AG20443 (cell line): ENCODE results near the gene FBXL7.

Experiments used
- DNase-seq: peaks from one replicate; pipeline ENCODE4 v3.0.0; 2012; ENCODE audit warnings: low spot score, mixed read lengths

The FBXL7 gene

GRCh38 chr5:15502208-15502607, 2.2 kb downstream of the FBXL7 start:
- peak; percentile 35 for DNase-seq

GRCh38 chr5:15506146-15506545, 6.2 kb downstream of the FBXL7 start:
- DNase-seq = no peak

GRCh38 chr5:15506897-15507296, 6.9 kb downstream of the FBXL7 start:
- DNase-seq = no peak

GRCh38 chr5:15510092-15510491, 10.1 kb downstream of the FBXL7 start:
- DNase-seq = peak; percentile 64

GRCh38 chr5:15510831-15511230, 10.9 kb downstream of the FBXL7 start:
- DNase-seq = peak; percentile 50

GRCh38 chr5:15513431-15513830, 13.5 kb downstream of the FBXL7 start:
- no peak for DNase-seq

- no peak for DNase-seq
Measured at GRCh38 chr5:15513911-15514310, 13.9 kb downstream of the FBXL7 start.

- no peak for DNase-seq
Measured at GRCh38 chr5:15515229-15515628, 15.2 kb downstream of the FBXL7 start.

GRCh38 chr5:15516486-15516885, 16.5 kb downstream of the FBXL7 start:
- DNase-seq = no peak

- DNase-seq = no peak
Measured at GRCh38 chr5:15518786-15519185, 18.8 kb downstream of the FBXL7 start.

- no peak for DNase-seq
Measured at GRCh38 chr5:15520856-15521255, 20.9 kb downstream of the FBXL7 start.

GRCh38 chr5:15521381-15522186, 21.6 kb downstream of the FBXL7 start:
- no peak for DNase-seq

- no peak for DNase-seq
Measured at GRCh38 chr5:15522187-15522520, 22.2 kb downstream of the FBXL7 start.

GRCh38 chr5:15524712-15525111, 24.7 kb downstream of the FBXL7 start:
- DNase-seq = no peak

GRCh38 chr5:15525703-15526275, 25.8 kb downstream of the FBXL7 start:
- no peak for DNase-seq

GRCh38 chr5:15526413-15526812, 26.4 kb downstream of the FBXL7 start:
- no peak for DNase-seq

GRCh38 chr5:15528476-15528875, 28.5 kb downstream of the FBXL7 start:
- DNase-seq = no peak

- DNase-seq = no peak
Measured at GRCh38 chr5:15529013-15529412, 29.0 kb downstream of the FBXL7 start.

GRCh38 chr5:15529821-15530220, 29.8 kb downstream of the FBXL7 start:
- no peak for DNase-seq

- peak; percentile 64 for DNase-seq
Measured at GRCh38 chr5:15533129-15533893, 33.3 kb downstream of the FBXL7 start.

- DNase-seq = no peak
Measured at GRCh38 chr5:15535938-15536337, 36.0 kb downstream of the FBXL7 start.

- DNase-seq = no peak
Measured at GRCh38 chr5:15538516-15538915, 38.5 kb downstream of the FBXL7 start.

GRCh38 chr5:15539951-15540350, 40.0 kb downstream of the FBXL7 start:
- no peak for DNase-seq
